Peyer's patch (tissue), 4 donors: ENCODE data around the gene FOXO1. TPM values are rescaled to one million over a fixed set of nuclear protein-coding genes. Genes with fewer than 3 reads are reported as not detected.
A peak's percentile ranks its signal among the peaks of the same experiment; 100 is the strongest.

Experiments
- DNase-seq, 3 donors: peaks; one replicate each; pipeline ENCODE4 v3.0.0-alpha.2; 2017 to 2019
- H3K27ac ChIP-seq, 4 donors: fragments of 200-600 bp; sonication (generic); one replicate each; pipeline ENCODE4 v1.5.1; 2016 to 2019
- H3K27me3 ChIP-seq, 2 donors: fragments of 200-600 bp; sonication (generic); one replicate each; pipeline ENCODE4 v1.5.1; 2019
- H3K36me3 ChIP-seq, 3 donors: fragments of 200-600 bp; sonication (generic); one replicate each; pipeline ENCODE4 v1.5.1; 2016 to 2019
- H3K4me1 ChIP-seq, 4 donors: fragments of 200-600 bp; sonication (generic); one replicate each; pipeline ENCODE4 v1.5.1; 2016 to 2019
- H3K4me3 ChIP-seq, 4 donors: fragments of 200-600 bp; sonication (generic); 1 replicate in 3 of 4; 2 replicates in 1 of 4; pipeline ENCODE4 v1.5.1; 2016 to 2019; ENCODE audit warnings: mild to moderate bottlenecking in 1 of 4
- H3K9me3 ChIP-seq, 4 donors: fragments of 200-600 bp; sonication (generic); one replicate each; pipeline ENCODE4 v1.5.1; 2016 to 2019; ENCODE audit warnings: mild to moderate bottlenecking in 1 of 4
- POLR2A ChIP-seq, 2 donors: fragments of 450-650 bp; IDR thresholded peaks; one replicate each; pipeline ENCODE4 v1.5.1; 2017; ENCODE audit warnings: antibody characterized with exemption in 2 of 2, mild to moderate bottlenecking in 2 of 2, moderate library complexity in 2 of 2
- total RNA-seq, 4 donors: library from RNA; depleted of rRNA; stranded (reverse); fragments of >200 nt; gene quantifications; one replicate each; pipeline ENCODE4 v1.1.0, GENCODE V29; 2016
- TF ChIP-seq, protein P1 (sequence below), 6 experiments: fragments of 450-650 bp in 4 of 6; fragments of 200-600 bp in 2 of 6; sonication (generic) in 1 of 6; IDR thresholded peaks; one replicate each; pipeline ENCODE4 v1.5.1; 2017 to 2019; ENCODE audit warnings: antibody characterized with exemption in 6 of 6, mild to moderate bottlenecking in 3 of 6, moderate library complexity in 1 of 6

The FOXO1 gene
- total RNA-seq, 4 donors from 2014 or later, result 22.2 to 32.2 (median 26.8) TPM

DNA sequence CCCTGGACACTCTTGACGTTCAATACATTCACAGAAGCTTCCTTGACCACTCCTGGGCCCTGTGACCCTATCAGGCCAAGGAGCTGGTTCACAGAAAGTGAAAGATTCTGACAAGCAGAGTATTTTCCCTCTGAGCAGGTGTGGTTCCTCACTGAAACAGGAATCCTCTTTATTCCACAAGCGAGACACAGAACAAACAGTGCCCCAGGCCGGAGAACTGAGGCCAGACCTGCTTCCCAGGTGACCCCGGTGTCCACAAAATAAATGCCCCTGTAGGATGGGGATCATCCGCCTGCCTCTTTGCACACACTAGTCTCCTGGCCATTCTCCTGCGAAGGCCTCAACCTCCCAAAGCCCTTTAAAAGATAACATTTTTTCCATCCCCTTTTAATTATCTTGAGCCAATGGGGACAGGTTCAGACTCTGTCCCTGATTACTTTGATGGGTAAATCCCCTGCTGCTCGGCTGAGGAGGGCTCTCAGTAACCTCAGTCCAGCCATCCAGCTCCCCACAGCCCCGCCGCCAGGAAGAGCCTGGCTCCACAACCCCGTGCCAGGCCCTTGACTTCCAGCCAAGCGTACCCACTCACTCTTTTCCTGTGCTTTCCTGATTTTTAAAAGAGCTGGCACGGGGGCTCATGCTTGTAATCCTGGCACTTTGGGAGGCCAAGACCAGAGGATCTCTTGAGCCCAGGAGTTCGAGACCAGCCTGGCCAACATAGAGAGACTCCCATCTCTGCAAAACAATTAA, 129.1 kb downstream of the FOXO1 start:
- TF ChIP-seq, protein P1, sequence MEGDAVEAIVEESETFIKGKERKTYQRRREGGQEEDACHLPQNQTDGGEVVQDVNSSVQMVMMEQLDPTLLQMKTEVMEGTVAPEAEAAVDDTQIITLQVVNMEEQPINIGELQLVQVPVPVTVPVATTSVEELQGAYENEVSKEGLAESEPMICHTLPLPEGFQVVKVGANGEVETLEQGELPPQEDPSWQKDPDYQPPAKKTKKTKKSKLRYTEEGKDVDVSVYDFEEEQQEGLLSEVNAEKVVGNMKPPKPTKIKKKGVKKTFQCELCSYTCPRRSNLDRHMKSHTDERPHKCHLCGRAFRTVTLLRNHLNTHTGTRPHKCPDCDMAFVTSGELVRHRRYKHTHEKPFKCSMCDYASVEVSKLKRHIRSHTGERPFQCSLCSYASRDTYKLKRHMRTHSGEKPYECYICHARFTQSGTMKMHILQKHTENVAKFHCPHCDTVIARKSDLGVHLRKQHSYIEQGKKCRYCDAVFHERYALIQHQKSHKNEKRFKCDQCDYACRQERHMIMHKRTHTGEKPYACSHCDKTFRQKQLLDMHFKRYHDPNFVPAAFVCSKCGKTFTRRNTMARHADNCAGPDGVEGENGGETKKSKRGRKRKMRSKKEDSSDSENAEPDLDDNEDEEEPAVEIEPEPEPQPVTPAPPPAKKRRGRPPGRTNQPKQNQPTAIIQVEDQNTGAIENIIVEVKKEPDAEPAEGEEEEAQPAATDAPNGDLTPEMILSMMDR (IDR thresholded peaks at IDR 0.05), result no peak
- no peak for TF ChIP-seq POLR2A (IDR thresholded peaks at IDR 0.05)
- no peak for DNase-seq
- no peaks in the 10 kb centered on the region for H3K36me3 ChIP-seq
- H3K4me1 ChIP-seq, result no peaks in the 10 kb centered on the region
- H3K27ac ChIP-seq, result no peak overlapping the region
- no peaks in the 10 kb centered on the region for H3K9me3 ChIP-seq
- no peak overlapping the region for H3K4me3 ChIP-seq
- no peaks in the 10 kb centered on the region for H3K27me3 ChIP-seq

- Histone ChIP-seq H3K27ac (no peak overlapping the region), H3K27me3 (no peaks in the 10 kb centered on the region), H3K4me3 (no peak overlapping the region), H3K36me3 (no peaks in the 10 kb centered on the region), H3K4me1 (no peaks in the 10 kb centered on the region), H3K9me3 (no peaks in the 10 kb centered on the region)
- peak in 1 of 3 donors; percentile 56 for DNase-seq
- TF ChIP-seq, protein P1 (IDR thresholded peaks at IDR 0.05), result no peak
- TF ChIP-seq POLR2A (IDR thresholded peaks at IDR 0.05), result no peak
These were observed 129.9 kb downstream of the FOXO1 start for GRCh38 chr13:40536443-40537113.

DNA sequence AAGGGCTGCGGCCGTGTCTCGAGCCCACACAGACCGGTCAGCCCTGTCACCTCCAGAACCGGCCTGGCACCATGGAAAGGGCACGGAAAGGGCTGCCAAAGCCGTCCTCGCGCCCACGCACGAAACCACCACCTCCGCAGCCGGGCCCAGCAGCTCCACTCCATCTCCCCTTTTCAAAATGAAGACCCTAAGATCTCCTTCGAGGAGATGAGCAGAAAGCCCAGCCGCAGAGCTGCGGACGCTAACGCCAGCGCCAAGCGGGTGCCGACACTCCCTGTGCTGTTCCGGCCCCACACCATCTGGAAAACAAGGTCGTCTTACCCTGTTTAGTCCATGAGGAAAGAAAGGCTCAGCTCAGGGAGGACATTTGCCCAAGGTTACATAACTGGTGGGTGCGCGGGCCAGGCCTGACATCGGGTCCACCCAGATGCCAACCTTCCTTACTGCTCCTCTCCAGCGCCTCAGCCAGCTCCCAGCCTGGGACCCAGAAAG, 131.1 kb downstream of the FOXO1 start:
- no peak overlapping the region for H3K4me3 ChIP-seq
- TF ChIP-seq POLR2A (IDR thresholded peaks at IDR 0.05), result no peak
- TF ChIP-seq, protein P1 (IDR thresholded peaks at IDR 0.05), result no peak
- H3K27ac ChIP-seq, result no peak overlapping the region
- H3K36me3 ChIP-seq, result no peaks in the 10 kb centered on the region
- DNase-seq, result no peak
- H3K9me3 ChIP-seq, result no peaks in the 10 kb centered on the region
- H3K4me1 ChIP-seq, result no peaks in the 10 kb centered on the region
- H3K27me3 ChIP-seq, result no peaks in the 10 kb centered on the region

- no peak for DNase-seq
- no peaks in the 10 kb centered on the region for H3K9me3 ChIP-seq
- TF ChIP-seq POLR2A (IDR thresholded peaks at IDR 0.05), result no peak
- TF ChIP-seq, protein P1 (IDR thresholded peaks at IDR 0.05), result no peak
- H3K4me1 ChIP-seq, result no peaks in the 10 kb centered on the region
- no peak overlapping the region for H3K27ac ChIP-seq
- H3K27me3 ChIP-seq, result no peaks in the 10 kb centered on the region
- no peaks in the 10 kb centered on the region for H3K36me3 ChIP-seq
- H3K4me3 ChIP-seq, result no peak overlapping the region
These were observed 132.0 kb downstream of the FOXO1 start for GRCh38 chr13:40534456-40534855.

GRCh38 chr13:40533072-40533471, 133.4 kb downstream of the FOXO1 start:
- Histone ChIP-seq H3K27ac (no peak overlapping the region), H3K4me3 (no peak overlapping the region), H3K27me3 (no peaks in the 10 kb centered on the region), H3K9me3 (no peaks in the 10 kb centered on the region), H3K36me3 (no peaks in the 10 kb centered on the region), H3K4me1 (no peaks in the 10 kb centered on the region)
- TF ChIP-seq, protein P1 (IDR thresholded peaks at IDR 0.05), result no peak
- TF ChIP-seq POLR2A (IDR thresholded peaks at IDR 0.05), result no peak
- DNase-seq, result no peak
